Uterus (tissue), 4 donors: ENCODE results near the gene MAPK6. TPM values are rescaled to one million over a fixed set of nuclear protein-coding genes. Genes with fewer than 3 reads are reported as not detected.
"Not testable (repeated sequence)": the region's sequence is repeated elsewhere in the genome, so short reads cannot be mapped to it uniquely, and the experiment has no call there.

Experiments used
- DNase-seq, 2 donors: peaks; one replicate each; pipeline ENCODE4 v3.0.0-alpha.2; 2019 to 2020
- H3K27ac ChIP-seq, 2 donors: fragments of 200-600 bp; sonication (generic); 1 replicate in 1 of 2; 2 replicates in 1 of 2; pipeline ENCODE4 v1.5.1; 2016 to 2018
- H3K27me3 ChIP-seq, 2 donors: fragments of 200-600 bp; sonication (generic); one replicate each; pipeline ENCODE4 v1.5.1; 2018 to 2019; ENCODE audit warnings: control low read depth in 1 of 2
- H3K36me3 ChIP-seq, 2 donors: fragments of 200-600 bp; sonication (generic); one replicate each; pipeline ENCODE4 v1.5.1; 2019; ENCODE audit warnings: control low read depth in 1 of 2
- H3K4me1 ChIP-seq, 2 donors: fragments of 200-600 bp; sonication (generic); one replicate each; pipeline ENCODE4 v1.5.1; 2018 to 2019; ENCODE audit warnings: control low read depth in 1 of 2
- H3K4me3 ChIP-seq, 2 donors: fragments of 200-600 bp; sonication (generic); 1 replicate in 1 of 2; 2 replicates in 1 of 2; pipeline ENCODE4 v1.5.1; 2018 to 2019; ENCODE audit warnings: mild to moderate bottlenecking in 1 of 2
- H3K9me3 ChIP-seq, 2 donors: fragments of 200-600 bp; sonication (generic); one replicate each; pipeline ENCODE4 v1.5.1; 2019; ENCODE audit warnings: control low read depth in 1 of 2
- POLR2A ChIP-seq, 2 donors: fragments of 450-650 bp; IDR thresholded peaks; one replicate each; pipeline ENCODE4 v1.6.1; 2016; ENCODE audit warnings: antibody characterized with exemption in 2 of 2, mild to moderate bottlenecking in 1 of 2, moderate library complexity in 1 of 2
- intact Hi-C: fragments of 100-400 bp; cut with DNase I; formaldehyde crosslinking; loops from one replicate; pipeline ENCODE4 v1.15.1; 2023; ENCODE audit warnings: low total_unique reads
- total RNA-seq, 4 donors: library from RNA; depleted of rRNA in 3 of 4; stranded (reverse); fragments of >200 nt in 3 of 4; gene quantifications; one replicate each; pipeline versions ENCODE4 v1.1.0 to v1.2.4, GENCODE V29; 2014 to 2023
- TF ChIP-seq, protein P1 (sequence below), 4 experiments: fragments of 200-600 bp in 2 of 4; fragments of 450-650 bp in 2 of 4; sonication (generic) in 2 of 4; IDR thresholded peaks; one replicate each; pipeline ENCODE4 v1.5.1; 2016 to 2019; ENCODE audit warnings: antibody characterized with exemption in 4 of 4, mild to moderate bottlenecking in 2 of 4, moderate library complexity in 1 of 4
- donor health status: DM: yes; HTN: yes; CAD: no.

The MAPK6 gene
- total RNA-seq, 4 donors from 2014 or later, result 11.5 to 47.1 (median 30.0) TPM

DNA sequence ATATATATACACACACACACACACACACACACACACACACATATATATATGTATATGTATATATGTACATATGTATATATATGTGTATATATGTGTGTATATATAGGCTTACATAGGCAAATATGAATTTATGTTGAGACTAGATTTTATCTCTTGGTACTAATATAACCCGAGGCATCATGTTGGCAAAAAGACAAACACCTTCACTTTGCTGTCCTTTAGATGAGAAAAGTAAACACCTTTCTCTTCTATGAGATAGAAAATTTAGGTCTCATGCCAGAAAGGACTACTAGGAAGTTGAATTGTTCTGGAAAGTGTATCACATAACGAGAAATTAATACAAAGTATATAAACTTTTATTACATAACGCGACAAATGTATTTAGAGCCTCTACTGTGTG, 27.9 kb upstream of the MAPK6 start:
- Histone ChIP-seq H3K4me1 (no peaks in the 10 kb centered on the region), H3K9me3 (no peaks in the 10 kb centered on the region), H3K27ac (no peak overlapping the region), H3K36me3 (no peaks in the 10 kb centered on the region), H3K27me3 (no peaks in the 10 kb centered on the region), H3K4me3 (no peak overlapping the region)
- DNase-seq, result no peak
- TF ChIP-seq POLR2A (IDR thresholded peaks at IDR 0.05), result no peak
- TF ChIP-seq, protein P1, sequence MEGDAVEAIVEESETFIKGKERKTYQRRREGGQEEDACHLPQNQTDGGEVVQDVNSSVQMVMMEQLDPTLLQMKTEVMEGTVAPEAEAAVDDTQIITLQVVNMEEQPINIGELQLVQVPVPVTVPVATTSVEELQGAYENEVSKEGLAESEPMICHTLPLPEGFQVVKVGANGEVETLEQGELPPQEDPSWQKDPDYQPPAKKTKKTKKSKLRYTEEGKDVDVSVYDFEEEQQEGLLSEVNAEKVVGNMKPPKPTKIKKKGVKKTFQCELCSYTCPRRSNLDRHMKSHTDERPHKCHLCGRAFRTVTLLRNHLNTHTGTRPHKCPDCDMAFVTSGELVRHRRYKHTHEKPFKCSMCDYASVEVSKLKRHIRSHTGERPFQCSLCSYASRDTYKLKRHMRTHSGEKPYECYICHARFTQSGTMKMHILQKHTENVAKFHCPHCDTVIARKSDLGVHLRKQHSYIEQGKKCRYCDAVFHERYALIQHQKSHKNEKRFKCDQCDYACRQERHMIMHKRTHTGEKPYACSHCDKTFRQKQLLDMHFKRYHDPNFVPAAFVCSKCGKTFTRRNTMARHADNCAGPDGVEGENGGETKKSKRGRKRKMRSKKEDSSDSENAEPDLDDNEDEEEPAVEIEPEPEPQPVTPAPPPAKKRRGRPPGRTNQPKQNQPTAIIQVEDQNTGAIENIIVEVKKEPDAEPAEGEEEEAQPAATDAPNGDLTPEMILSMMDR (IDR thresholded peaks at IDR 0.05), result no peak
- intact Hi-C loops, result no loop called here

DNA sequence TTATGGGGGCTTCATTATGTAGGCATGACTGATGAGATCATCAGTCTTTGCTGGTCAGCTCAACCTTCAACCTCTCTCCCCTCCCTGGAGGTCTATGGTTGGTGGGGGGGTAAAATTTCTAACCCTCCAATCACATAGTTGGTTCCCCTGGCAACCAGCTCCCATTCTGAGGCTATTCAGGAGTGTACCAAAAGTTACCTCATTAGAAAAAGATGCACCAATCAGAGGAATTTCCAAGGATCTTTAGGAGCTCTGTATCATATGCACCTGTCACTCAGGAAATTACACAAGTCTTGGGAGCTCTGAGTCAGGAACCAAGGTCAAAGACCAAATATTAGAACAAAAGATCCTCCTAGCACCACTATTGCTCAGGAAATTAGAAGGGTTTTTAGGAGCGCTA, 26.1 kb upstream of the MAPK6 start:
- H3K36me3 ChIP-seq, result no peaks in the 10 kb centered on the region
- TF ChIP-seq, protein P1 (IDR thresholded peaks at IDR 0.05), result no peak
- no peak for TF ChIP-seq POLR2A (IDR thresholded peaks at IDR 0.05)
- no peak for DNase-seq
- no peaks in the 10 kb centered on the region for H3K9me3 ChIP-seq
- no peak overlapping the region for H3K4me3 ChIP-seq
- intact Hi-C loops, result no loop called here
- no peak overlapping the region for H3K27ac ChIP-seq
- H3K27me3 ChIP-seq, result no peaks in the 10 kb centered on the region
- no peaks in the 10 kb centered on the region for H3K4me1 ChIP-seq

DNA sequence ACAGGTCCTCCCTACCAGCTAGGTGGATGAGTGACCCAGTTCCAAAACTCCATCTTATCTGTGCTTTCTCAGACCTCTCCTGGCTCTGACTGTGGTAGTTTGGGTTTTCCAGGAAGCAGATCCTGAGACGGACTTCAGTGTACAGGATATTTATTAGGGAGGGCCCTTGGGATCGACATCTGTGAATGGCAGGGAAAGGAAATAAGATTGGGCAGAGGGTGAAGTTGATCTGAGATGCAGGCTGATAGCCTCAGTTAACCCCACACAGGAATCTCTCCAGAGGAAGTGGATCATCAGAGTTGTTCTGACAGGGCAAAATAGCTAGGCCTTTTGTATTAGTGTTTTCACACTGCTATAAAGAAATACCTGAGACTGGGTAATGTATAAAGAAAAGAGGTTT, 16.7 kb upstream of the MAPK6 start:
- Histone ChIP-seq H3K27ac (no peak overlapping the region), H3K36me3 (no peaks in the 10 kb centered on the region), H3K4me1 (no peaks in the 10 kb centered on the region), H3K9me3 (no peaks in the 10 kb centered on the region), H3K27me3 (no peaks in the 10 kb centered on the region), H3K4me3 (no peak overlapping the region)
- no peak for TF ChIP-seq POLR2A (IDR thresholded peaks at IDR 0.05)
- TF ChIP-seq, protein P1 (IDR thresholded peaks at IDR 0.05), result no peak
- no peak for DNase-seq
- intact Hi-C loops, result no loop called here

DNA sequence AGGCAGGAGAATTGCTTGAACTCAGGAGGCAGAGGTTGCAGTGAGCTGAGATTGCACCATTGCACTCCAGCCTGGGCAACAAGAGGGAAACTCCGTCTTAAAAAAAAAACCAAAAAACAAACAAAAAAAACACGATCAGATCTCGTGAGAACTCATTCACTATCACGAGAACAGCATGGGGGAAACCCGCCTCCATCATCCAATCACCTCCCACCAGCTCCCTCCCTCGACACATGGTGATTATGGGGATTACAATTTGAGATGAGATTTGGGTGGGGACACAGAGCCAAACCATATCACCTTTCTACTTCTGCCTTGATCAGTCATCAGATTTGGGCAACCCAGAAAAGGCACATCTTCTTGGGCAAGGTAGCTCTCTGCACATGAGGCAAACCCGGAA, 15.9 kb upstream of the MAPK6 start:
- H3K27me3 ChIP-seq, DNase-seq, H3K4me3 ChIP-seq, H3K4me1 ChIP-seq, H3K9me3 ChIP-seq, H3K36me3 ChIP-seq, H3K27ac ChIP-seq, intact Hi-C loops: not testable (repeated sequence)

DNA sequence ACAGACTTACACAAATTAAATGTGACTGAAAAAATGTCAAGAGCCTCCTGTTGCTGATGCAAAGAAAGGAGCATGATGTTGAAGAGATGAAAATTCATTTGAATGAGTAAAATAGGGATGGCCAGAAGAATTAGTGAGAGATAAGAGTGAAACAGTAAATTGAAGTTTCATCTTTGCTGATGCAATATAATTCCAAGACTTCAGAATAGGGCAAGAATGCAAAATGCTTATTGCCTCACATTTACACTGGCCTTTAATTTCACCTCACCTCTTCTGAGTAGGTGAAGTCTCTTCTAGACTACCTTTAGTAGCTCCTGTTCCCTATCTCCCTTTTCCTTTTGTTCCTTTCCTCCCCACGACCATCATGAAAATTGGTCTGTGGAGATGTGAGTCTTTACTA, 15.3 kb upstream of the MAPK6 start:
- H3K27me3 ChIP-seq, result no peaks in the 10 kb centered on the region
- TF ChIP-seq, protein P1 (IDR thresholded peaks at IDR 0.05), result no peak
- TF ChIP-seq POLR2A (IDR thresholded peaks at IDR 0.05), result no peak
- no peak overlapping the region for H3K4me3 ChIP-seq

DNA sequence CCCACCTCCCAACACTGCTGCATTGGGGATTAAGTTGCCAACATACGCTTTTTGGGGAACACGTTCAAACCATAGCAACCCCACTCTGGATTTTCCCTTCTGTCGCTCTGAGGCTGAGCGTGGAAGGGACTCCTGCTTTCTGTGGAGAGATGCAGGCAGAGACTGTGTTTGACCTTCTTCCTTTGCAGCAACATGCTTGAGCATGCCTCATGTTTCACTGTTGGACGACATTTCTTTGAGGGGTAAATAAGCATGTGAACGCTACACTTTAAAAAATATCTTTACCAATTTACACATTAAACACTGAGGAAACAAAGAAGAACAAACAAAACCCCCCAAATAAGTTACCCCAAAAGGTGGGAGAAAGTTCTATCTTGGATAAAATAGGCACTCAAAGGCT, 14.2 kb upstream of the MAPK6 start:
- Histone ChIP-seq H3K9me3 (no peaks in the 10 kb centered on the region), H3K4me1 (no peaks in the 10 kb centered on the region), H3K27me3 (no peaks in the 10 kb centered on the region), H3K36me3 (no peaks in the 10 kb centered on the region), H3K27ac (no peak overlapping the region), H3K4me3 (no peak overlapping the region)
- TF ChIP-seq, protein P1 (IDR thresholded peaks at IDR 0.05), result no peak
- TF ChIP-seq POLR2A (IDR thresholded peaks at IDR 0.05), result no peak
- intact Hi-C loops, result no loop called here
- DNase-seq, result no peak

More for the DNA sequence above, 15.3 kb upstream of the MAPK6 start:
- Histone ChIP-seq H3K36me3 (no peaks in the 10 kb centered on the region), H3K9me3 (no peaks in the 10 kb centered on the region), H3K4me1 (no peaks in the 10 kb centered on the region), H3K27ac (no peak overlapping the region)
- no peak for DNase-seq
- intact Hi-C loops, result no loop called here
